Placental epithelial cell (primary cell): ENCODE results near the gene RPL28. TPM values are rescaled to one million over a fixed set of nuclear protein-coding genes. Genes with fewer than 3 reads are reported as not detected.

ENCODE experiments used
- total RNA-seq: library from RNA; depleted of rRNA; stranded (reverse); fragments of >200 nt; gene quantifications from 2 replicates; pipeline ENCODE4 v1.2.3, GENCODE V29; 2012

Gene RPL28
- total RNA-seq = 362 and 492 TPM in 2 replicates

DNA sequence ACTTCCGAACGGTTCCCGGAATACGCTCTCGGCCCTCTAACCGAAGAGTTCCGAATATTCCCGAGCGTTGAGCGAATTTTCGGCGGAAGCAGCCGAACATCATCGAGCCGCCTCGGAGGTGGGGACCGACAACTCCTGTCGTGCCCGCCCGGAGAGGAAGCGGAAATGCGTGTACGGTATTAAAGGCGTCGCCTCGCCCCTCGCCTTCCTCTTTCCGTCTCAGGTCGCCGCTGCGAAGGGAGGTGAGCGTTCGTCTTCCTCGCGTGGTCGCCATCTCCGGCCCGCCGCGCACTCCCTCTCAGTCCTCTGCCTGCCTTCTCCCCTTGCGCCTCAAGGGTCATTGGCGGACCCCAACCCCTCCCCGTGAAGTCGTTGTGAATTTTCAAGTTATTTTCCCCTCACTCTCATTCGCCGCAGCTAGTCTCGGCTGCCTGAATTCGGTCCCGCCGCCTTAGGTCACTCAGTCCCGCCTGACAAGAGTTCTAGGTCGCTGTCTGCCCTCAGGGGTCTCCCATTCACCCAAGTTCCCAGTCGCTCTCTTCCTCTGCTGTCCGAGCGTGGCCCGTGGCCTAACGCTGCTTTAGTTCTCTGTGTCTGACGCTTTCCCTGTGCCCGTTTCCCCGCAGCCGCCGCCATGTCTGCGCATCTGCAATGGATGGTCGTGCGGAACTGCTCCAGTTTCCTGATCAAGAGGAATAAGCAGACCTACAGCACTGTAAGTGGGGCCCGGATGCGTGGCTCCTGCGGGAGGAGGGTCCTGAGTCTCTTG, at the start of gene RPL28:
RPL28 (plus strand) TSS at position 209 of the 769 bp plus-strand sequence; CDS start at position 635, 426 bp downstream.

DNA sequence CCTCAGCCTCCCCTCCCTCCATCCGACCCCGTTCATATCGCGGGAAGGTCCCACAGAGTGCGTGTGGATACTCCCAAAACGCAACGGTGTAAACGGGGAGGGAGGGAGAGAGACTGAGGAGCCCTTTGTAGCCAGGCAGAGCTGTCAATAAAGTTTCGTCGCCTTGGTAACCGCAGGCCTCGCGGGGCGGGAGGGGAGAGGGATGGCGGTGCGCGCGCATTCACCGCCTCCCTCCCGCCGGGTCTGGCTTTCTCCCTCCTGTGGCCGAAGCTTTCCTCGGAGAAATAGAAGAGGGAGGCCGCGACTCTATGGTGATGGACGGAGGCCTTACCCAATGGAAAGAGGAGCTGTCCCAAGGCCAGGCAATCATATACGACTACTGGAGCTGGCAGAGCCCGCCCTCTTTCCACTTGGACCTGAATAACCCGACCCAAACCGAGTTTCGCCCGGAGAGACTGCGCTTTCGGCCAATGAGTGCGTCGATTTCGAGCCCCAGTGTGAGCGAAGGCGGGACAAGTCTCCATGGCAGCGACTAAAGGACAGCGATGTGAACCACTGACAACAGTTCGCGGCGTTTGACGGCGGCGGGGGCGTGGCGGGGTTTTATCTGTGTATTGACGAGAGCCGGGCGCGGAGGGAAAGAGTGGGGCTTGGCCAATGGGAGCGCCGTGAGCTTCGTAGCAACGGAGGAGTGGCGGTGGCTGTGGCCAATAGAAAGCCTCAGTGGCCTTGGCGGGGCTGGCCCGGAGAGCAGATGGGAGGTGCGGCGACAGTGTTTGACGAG, 46.4 kb upstream of the RPL28 start, which contains the start of gene KMT5C:
KMT5C (plus strand) TSS at position 772 of the 784 bp plus-strand sequence. CDS start 2,061 bp downstream, outside the sequence.

DNA sequence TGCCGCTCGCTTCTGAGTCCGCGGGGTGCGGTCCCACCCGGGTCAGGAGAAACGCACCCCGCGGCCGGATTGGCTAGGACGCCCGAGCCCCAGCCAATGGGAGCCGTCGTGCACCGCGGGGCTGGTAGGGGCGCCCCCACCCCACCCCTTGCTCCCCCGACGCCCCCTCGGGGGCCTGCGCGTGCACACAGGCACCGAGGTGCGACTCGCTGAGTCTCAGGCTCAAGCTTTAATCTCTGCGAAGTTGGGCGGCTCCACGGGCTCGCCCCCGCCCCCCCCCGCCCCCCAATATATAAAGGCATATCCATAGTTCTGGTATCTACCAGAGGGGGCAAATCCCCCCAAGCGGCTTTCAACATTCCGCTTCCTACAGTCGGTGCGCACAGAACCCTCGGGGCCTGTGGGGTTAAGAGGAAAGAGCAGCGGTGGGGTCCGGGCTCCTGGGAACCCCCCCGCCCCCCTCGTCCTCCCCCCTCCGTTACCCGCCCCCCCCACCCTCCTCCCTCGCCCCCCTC, 31.0 kb upstream of the RPL28 start, which contains the start of gene COX6B2:
COX6B2 (minus strand) TSS at position 22 of the 515 bp plus-strand sequence. CDS start 198 bp downstream, outside the sequence.

DNA sequence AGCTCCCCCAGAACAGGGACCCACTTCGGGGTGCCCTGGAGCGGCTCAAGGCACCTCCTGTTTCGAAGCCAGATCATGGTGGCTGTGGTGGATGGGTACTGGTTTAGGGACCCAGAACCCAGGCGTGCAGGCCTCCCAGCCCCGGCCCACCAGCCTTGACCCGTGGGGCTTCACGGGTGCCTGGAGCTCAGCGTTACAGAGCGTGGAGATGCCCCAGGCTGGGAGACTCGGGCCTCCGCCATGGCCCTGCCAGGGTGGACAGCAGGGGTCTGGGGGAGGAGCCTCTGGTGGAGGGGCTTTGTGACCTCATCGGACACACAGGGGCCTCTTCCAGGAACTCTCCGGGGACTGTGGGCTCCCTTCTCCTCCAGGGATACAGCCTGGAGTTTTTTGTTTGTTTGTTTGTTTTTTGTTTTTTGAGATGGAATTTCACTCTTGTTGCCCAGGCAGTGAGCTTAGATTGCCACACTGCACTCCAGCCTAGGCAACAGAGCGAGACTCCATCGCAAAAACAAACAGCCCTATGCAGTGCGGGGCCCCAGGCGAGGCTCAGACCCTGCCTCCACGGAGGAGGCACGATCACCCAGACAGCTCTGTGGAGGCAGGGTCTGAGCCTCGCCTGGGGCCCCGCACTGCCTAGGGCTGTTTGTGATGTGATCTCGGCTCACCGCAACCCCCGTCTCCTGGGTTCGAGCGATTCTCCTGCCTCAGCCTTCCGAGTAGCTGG, 22.6 kb upstream of the RPL28 start, which contains the start of gene GARIN5B:
GARIN5B (minus strand) TSS at position 271 of the 727 bp plus-strand sequence; CDS start at position 77, 194 bp downstream.

DNA sequence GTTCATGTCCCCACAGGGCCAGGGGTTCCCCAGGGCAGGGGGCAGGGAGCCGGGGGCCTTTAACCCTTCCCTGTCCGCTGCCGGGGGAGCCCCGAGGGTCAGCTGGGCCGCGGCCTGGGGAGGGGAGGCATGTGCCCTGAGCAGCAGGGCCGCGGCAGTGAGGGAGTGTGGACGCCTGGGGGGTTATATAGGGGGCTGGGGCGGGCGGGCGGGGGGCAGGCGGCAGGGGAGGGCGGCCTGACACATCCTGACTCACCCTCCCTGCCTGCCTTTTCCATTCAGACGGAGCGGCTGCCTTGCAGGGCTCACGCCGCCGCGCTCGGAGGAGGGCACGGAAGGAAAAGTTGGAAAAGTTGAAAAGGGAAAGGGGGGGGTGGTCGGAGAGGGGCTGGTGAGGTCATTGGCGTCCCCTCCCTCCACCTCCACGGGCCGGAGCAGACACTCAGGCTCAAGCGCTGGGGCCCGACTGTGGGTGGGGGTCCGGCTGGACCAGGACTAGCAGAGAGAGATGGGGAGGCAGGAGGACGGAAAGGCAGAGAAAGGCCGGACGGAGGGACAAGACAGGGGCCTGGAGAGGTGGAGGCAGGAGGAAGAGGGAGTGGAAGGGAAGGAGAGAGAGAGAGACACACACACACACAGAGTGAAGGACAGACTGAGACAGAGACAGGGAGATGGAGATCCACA, 15.3 kb upstream of the RPL28 start, which contains the start of gene IL11:
IL11 (minus strand) TSS at position 159 of the 684 bp plus-strand sequence; CDS start at position 6, 153 bp downstream.

DNA sequence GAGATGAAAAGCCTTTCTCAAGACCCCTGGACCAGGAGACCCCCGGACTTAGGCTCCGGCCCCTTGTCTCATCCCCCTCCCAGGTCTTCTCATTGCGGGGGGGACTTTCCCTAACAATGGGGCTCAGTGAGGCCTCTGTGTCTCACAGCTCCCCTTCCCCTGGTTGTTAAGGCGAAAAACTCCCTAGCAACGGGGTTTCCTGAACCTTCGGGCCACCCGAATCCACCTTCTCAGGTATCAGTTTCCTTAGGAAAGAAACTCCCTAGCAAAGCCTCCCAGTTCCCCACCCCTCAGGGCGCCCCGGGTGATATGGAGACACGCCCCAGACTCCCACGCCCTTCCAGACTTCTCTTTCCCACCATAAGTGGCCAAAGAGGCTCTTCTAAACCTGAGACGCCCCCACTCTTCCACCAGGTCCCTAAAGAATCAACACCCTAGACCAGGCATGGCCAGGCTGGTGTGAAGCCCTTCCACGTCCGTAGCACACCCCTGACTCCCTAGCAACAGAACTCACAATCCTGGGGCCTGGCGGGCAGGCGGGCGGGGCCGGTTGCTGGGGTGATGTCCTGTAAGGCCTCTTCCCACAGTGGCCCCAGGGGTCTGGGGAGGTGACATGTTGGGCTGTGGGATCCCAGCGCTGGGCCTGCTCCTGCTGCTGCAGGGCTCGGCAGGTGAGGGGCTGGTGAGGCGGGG, 9.3 kb upstream of the RPL28 start, which contains the start of gene TMEM190:
TMEM190 (plus strand) TSS at position 586 of the 693 bp plus-strand sequence; CDS start at position 614, 28 bp downstream.

DNA sequence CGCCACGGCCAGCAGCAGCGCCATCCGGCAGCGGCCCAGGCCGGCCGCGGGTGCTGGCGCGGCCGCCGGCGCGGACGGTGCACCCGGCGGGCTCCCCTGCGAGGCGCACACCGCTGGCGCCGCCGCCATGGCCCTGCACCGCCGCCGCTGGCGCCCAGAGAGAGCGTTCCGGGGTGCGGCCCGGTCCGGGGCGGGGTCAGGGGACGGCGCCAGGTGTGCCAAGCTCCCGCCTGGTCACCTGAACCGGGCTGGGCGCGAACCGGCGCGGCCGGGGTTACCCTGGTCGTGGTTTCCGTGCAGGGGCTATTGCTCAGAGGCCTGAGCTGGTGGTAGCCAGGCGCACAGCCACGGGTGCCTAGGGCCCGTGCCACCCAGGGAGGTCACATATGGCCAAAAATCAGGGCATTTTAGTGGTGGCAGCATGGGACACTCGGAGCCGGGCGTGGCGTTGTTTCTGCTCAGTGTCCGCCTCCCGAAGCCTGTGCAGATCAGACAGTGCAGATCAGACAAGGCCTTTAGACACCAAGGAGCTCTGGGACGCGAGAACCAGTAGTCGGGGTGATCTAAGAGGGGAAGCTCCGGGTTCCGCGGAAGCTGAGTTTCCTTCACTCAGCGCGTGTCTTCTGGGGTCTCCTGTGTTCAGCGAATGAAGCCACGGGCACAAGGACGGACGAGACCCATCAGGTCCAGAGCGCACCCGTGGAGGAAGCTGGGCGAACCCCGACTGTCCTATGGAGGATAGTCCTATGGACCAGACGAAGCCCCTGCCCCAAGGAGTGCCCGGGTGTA, 1.4 kb upstream of the RPL28 start, which contains the start of gene TMEM238:
TMEM238 (minus strand) TSS at position 162 of the 789 bp plus-strand sequence; CDS start at position 129, 33 bp downstream.

DNA sequence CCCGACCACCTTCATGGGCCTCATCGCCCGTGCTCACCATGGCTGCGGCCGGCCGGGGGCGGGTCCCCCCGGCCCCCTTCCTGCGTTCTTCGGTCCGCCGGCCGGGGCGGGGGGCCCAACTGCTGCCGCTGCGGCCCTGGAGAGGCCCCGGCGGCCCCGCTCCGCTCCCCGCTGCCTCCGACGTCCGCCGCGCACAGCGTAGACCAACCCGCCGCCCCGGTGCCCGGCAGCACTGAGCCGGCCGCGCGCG, 21.7 kb downstream of the RPL28 start, which contains the start of gene UBE2S:
UBE2S (minus strand) TSS at position 239 of the 250 bp plus-strand sequence; CDS start at position 40, 199 bp downstream.

DNA sequence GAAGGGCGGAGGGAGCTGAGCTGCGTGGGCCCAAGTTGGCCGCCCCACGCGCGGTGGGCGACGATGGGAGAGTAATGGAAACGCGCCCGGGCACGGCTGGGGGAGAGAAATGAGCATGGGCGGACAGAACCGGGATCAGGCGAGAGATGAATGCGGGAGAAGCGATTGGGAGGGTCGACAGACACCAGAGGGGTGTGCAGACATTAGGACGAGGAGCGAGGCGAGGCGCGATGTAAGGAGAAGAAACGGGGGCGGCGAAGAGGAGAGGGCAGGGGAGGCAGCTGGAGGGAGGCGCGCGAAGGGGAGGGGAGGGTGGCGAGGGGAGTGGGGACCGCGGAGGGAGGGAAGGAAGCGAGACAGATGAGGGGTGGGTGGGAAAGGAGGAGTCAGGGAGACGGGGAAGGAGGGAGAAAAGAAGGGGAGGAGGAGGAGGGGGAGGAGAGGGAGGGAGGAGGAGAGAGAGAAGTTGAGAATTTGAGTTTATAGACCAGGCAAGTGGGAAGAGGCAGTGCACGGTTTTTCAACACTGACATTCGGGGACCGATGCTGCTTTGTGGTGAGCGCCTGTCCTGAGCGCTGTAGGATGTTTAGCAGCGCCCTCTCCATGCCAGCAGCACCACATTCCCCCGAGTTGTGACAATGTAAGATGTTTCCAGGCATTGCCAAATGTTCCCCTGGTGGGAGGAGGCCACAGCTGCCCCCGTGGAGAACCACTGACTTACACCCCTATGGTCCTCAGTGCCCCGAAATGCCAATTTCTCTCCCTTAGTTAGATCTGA, 57.5 kb downstream of the RPL28 start, which contains the start of gene SHISA7:
SHISA7 (minus strand) TSS at position 256 of the 779 bp plus-strand sequence. CDS start 437 bp downstream, outside the sequence.

Other genes with a start within 250 kb of the RPL28 start
- gene TNNT1, start 236.7 kb upstream of the RPL28 start, total RNA-seq = 28.4 and 80.9 TPM in 2 replicates
- 0.43 TPM in 1 of 2 replicates, not detected in the other for gene TNNI3, start 228.2 kb upstream of the RPL28 start, total RNA-seq
- 0.76 TPM in 1 of 2 replicates, not detected in the other for gene DNAAF3, start 219.3 kb upstream of the RPL28 start, total RNA-seq
- gene SYT5, start 205.6 kb upstream of the RPL28 start, total RNA-seq = not detected in 2 replicates
- under 0.01 and 0.22 TPM in 2 replicates for gene PTPRH, start 176.4 kb upstream of the RPL28 start, total RNA-seq
- gene TMEM86B, start 157.2 kb upstream of the RPL28 start, total RNA-seq = 3.9 TPM in 2 replicates
- gene PPP6R1, start 126.9 kb upstream of the RPL28 start, total RNA-seq = 32.2 and 54.1 TPM in 2 replicates
- gene HSPBP1, start 105.8 kb upstream of the RPL28 start, total RNA-seq = 20.4 and 64.0 TPM in 2 replicates
- 0.79 and 2.2 TPM in 2 replicates for gene BRSK1, start 101.9 kb upstream of the RPL28 start, total RNA-seq
- not detected in 2 replicates for gene TMEM150B, start 60.6 kb upstream of the RPL28 start, total RNA-seq
- gene KMT5C, start 46.1 kb upstream of the RPL28 start, total RNA-seq = 10.5 and 24.3 TPM in 2 replicates
- gene COX6B2, start 31.2 kb upstream of the RPL28 start, total RNA-seq = 0.11 and 0.79 TPM in 2 replicates
- 0.39 TPM in 1 of 2 replicates, not detected in the other for gene GARIN5B, start 22.7 kb upstream of the RPL28 start, total RNA-seq
- gene IL11, start 15.5 kb upstream of the RPL28 start, total RNA-seq = 5.1 and 7.7 TPM in 2 replicates
- gene TMEM190, start 9.1 kb upstream of the RPL28 start, total RNA-seq = 2.0 TPM in 1 of 2 replicates, not detected in the other
- gene TMEM238, start 1.6 kb upstream of the RPL28 start, total RNA-seq = 0.39 and 3.7 TPM in 2 replicates
- 30.2 and 81.9 TPM in 2 replicates for gene UBE2S, start 21.9 kb downstream of the RPL28 start, total RNA-seq
- gene SHISA7, start 57.4 kb downstream of the RPL28 start, total RNA-seq = not detected in 2 replicates
- 63.6 and 80.4 TPM in 2 replicates for gene ISOC2, start 75.7 kb downstream of the RPL28 start, total RNA-seq
- gene C19orf85, start 78.8 kb downstream of the RPL28 start, total RNA-seq = not detected in 2 replicates
- 2.0 and 2.8 TPM in 2 replicates for gene ZNF628, start 90.7 kb downstream of the RPL28 start, total RNA-seq
- 7.7 and 10.6 TPM in 2 replicates for gene NAT14, start 99.3 kb downstream of the RPL28 start, total RNA-seq
- gene SSC5D, start 102.5 kb downstream of the RPL28 start, total RNA-seq = 0.22 and 1.2 TPM in 2 replicates
- not detected in 2 replicates for gene SBK2, start 151.2 kb downstream of the RPL28 start, total RNA-seq
- gene SBK3, start 159.6 kb downstream of the RPL28 start, total RNA-seq = not detected in 2 replicates
- 7.1 and 7.6 TPM in 2 replicates for gene ZNF579, start 194.9 kb downstream of the RPL28 start, total RNA-seq
- 5.1 and 8.9 TPM in 2 replicates for gene FIZ1, start 213.6 kb downstream of the RPL28 start, total RNA-seq
- 7.5 and 14.1 TPM in 2 replicates for gene ZNF524, start 214.4 kb downstream of the RPL28 start, total RNA-seq
- gene ZNF865, start 219.7 kb downstream of the RPL28 start, total RNA-seq = 1.8 and 2.0 TPM in 2 replicates
- 7.5 and 11.0 TPM in 2 replicates for gene ZNF784, start 238.6 kb downstream of the RPL28 start, total RNA-seq